Measurements from ENCODE around the gene AR. TPM values are rescaled to one million over a fixed set of nuclear protein-coding genes. Genes with fewer than 3 reads are reported as not detected.

The AR gene
- total RNA-seq, 1 donor from 2014 or later: 7.8 TPM

DNA sequence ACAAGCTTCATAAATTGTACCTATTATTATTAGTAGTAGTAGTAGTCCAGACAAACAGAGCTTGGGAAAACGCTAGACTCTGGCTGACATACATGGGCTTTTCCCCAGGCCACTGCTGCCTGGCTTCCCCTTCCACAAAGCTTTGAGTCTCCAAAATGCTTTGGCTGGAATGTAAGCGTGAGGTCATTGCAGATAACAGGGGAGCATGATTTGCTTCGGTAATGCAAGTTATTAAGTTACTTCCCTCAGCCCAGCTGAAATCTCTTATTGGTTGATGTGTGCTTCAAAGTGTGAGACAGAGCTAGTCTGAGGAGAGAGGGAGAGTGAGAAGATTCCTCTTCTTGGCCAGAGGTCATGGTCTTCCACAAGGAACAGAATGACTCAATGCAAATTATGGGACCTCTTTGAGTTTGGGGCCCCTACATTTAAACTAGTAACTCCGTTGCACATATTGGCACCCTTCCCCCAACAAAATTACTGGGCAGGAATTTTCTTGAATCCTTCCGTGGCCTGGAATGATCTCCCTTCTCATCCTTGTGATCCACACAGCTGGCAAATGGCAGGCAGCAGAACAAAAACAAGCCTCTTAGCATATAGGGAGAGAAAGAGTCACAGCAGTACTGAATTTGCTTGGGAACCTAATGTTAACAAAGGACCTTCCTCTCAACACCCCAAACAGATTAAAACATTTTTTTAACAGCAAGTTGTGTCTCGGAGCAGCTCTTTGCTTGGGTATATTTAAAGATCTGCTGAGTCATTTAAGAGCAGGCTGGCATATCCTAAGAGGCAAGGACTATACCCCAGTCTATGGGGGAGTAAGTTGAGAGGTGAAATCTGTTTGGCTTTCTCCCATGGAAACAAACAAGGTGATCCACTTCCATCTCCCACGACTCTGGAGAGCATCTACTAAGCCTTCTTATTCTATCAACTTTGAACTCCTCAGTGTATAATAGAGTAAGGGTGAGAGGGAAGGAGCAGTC, 19.9 kb downstream of the AR start:
- Histone ChIP-seq H3K4me3 (ENCODE audit: low read length in 3 of 3) (peak overlapping the region in 1 of 3 donors; percentile 23), H3K27ac (ENCODE audit: low read depth, low read length) (peak overlapping the region; percentile 69)

DNA sequence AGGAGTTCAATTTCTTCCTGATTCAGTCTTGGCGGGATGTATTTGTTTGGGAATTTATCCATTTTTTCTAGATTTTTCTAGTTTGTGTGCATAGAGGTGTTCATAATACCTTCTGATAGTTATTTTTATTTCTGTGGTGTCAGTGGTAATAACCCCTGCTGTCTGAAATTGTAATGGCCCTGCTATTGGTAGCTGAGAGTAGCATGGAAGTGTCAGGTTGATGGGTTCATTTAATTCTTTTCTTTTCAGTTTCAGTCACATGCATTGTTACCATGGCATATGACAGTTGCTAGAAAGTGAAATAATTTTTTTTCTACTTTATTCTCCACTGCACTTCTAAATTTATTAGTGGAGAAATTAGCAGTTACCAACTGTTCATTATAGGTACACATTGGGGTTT, 20.7 kb downstream of the AR start:
- Histone ChIP-seq H3K27me3 (ENCODE audit: control insufficient read depth in 3 of 3, insufficient read depth in 3 of 3, low read length in 3 of 3) (no peaks in the 10 kb centered on the region), H3K9ac (ENCODE audit: low read depth in 1 of 3, low read length in 3 of 3) (no peak overlapping the region), H3K4me3 (ENCODE audit: low read length in 3 of 3) (no peak overlapping the region), H3K36me3 (ENCODE audit: control insufficient read depth in 3 of 3, insufficient read depth in 3 of 3, low read length in 3 of 3) (no peaks in the 10 kb centered on the region), H3K9me3 (ENCODE audit: control insufficient read depth in 3 of 3, low read length in 3 of 3) (no peaks in the 10 kb centered on the region), H3K4me1 (ENCODE audit: control insufficient read depth in 3 of 3, insufficient read depth in 3 of 3, low read length in 3 of 3) (peaks cover 10 to 21% (median 17%) of the 10 kb centered on the region in 3 donors), H3K27ac (ENCODE audit: low read depth, low read length) (no peak overlapping the region)

More for the DNA sequence above, 19.9 kb downstream of the AR start:
- Histone ChIP-seq H3K36me3 (ENCODE audit: control insufficient read depth in 3 of 3, insufficient read depth in 3 of 3, low read length in 3 of 3) (no peaks in the 10 kb centered on the region), H3K4me1 (ENCODE audit: control insufficient read depth in 3 of 3, insufficient read depth in 3 of 3, low read length in 3 of 3) (peaks cover 10 to 18% (median 11%) of the 10 kb centered on the region in 3 donors), H3K27me3 (ENCODE audit: control insufficient read depth in 3 of 3, insufficient read depth in 3 of 3, low read length in 3 of 3) (no peaks in the 10 kb centered on the region), H3K9ac (ENCODE audit: low read depth in 1 of 3, low read length in 3 of 3) (peak overlapping the region in 2 of 3 donors; percentile 25 to 33), H3K9me3 (ENCODE audit: control insufficient read depth in 3 of 3, low read length in 3 of 3) (no peaks in the 10 kb centered on the region)

DNA sequence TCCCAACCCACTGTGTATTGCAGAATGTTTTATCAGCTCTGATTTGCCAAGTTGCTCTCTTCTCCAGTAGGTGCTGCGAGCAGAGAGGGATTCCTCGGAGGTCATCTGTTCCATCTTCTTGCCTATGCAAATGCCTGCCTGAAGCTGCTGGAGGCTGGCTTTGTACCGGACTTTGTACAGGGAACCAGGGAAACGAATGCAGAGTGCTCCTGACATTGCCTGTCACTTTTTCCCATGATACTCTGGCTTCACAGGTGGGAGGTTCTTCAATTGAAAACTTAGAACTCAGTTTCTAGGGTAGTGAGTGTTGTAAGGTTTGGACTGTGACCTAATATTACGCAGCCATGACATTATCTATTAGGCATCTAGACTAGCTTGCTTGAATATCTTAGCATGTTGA, 24.9 kb downstream of the AR start:
- no peaks in the 10 kb centered on the region for H3K9me3 ChIP-seq (ENCODE audit: control insufficient read depth in 3 of 3, low read length in 3 of 3)
- no peak overlapping the region for H3K27ac ChIP-seq (ENCODE audit: low read depth, low read length)
- H3K4me1 ChIP-seq (ENCODE audit: control insufficient read depth in 3 of 3, insufficient read depth in 3 of 3, low read length in 3 of 3): peaks cover 10 to 13% (median 10%) of the 10 kb centered on the region in 3 donors
- H3K27me3 ChIP-seq (ENCODE audit: control insufficient read depth in 3 of 3, insufficient read depth in 3 of 3, low read length in 3 of 3): no peaks in the 10 kb centered on the region
- H3K9ac ChIP-seq (ENCODE audit: low read depth in 1 of 3, low read length in 3 of 3): peak overlapping the region in 1 of 3 donors; percentile 10
- no peak overlapping the region for H3K4me3 ChIP-seq (ENCODE audit: low read length in 3 of 3)
- H3K36me3 ChIP-seq (ENCODE audit: control insufficient read depth in 3 of 3, insufficient read depth in 3 of 3, low read length in 3 of 3): no peaks in the 10 kb centered on the region

GRCh38 chrX:67570839-67571238, 27.0 kb downstream of the AR start:
- Histone ChIP-seq H3K9me3 (ENCODE audit: control insufficient read depth in 3 of 3, low read length in 3 of 3) (no peaks in the 10 kb centered on the region), H3K27me3 (ENCODE audit: control insufficient read depth in 3 of 3, insufficient read depth in 3 of 3, low read length in 3 of 3) (no peaks in the 10 kb centered on the region), H3K9ac (ENCODE audit: low read depth in 1 of 3, low read length in 3 of 3) (no peak overlapping the region), H3K36me3 (ENCODE audit: control insufficient read depth in 3 of 3, insufficient read depth in 3 of 3, low read length in 3 of 3) (no peaks in the 10 kb centered on the region), H3K27ac (ENCODE audit: low read depth, low read length) (no peak overlapping the region), H3K4me3 (ENCODE audit: low read length in 3 of 3) (no peak overlapping the region), H3K4me1 (ENCODE audit: control insufficient read depth in 3 of 3, insufficient read depth in 3 of 3, low read length in 3 of 3) (peaks cover 6 to 13% (median 7%) of the 10 kb centered on the region in 3 donors)

- no peak overlapping the region for H3K4me3 ChIP-seq (ENCODE audit: low read length in 3 of 3)
- H3K27me3 ChIP-seq (ENCODE audit: control insufficient read depth in 3 of 3, insufficient read depth in 3 of 3, low read length in 3 of 3): no peaks in the 10 kb centered on the region
- no peaks in the 10 kb centered on the region for H3K36me3 ChIP-seq (ENCODE audit: control insufficient read depth in 3 of 3, insufficient read depth in 3 of 3, low read length in 3 of 3)
- no peaks in the 10 kb centered on the region for H3K9me3 ChIP-seq (ENCODE audit: control insufficient read depth in 3 of 3, low read length in 3 of 3)
- H3K9ac ChIP-seq (ENCODE audit: low read depth in 1 of 3, low read length in 3 of 3): no peak overlapping the region
- peaks cover 0 to 4% (median 0%) of the 10 kb centered on the region in 3 donors for H3K4me1 ChIP-seq (ENCODE audit: control insufficient read depth in 3 of 3, insufficient read depth in 3 of 3, low read length in 3 of 3)
- no peak overlapping the region for H3K27ac ChIP-seq (ENCODE audit: low read depth, low read length)
Observed at GRCh38 chrX:67574696-67575095, 30.9 kb downstream of the AR start.

DNA sequence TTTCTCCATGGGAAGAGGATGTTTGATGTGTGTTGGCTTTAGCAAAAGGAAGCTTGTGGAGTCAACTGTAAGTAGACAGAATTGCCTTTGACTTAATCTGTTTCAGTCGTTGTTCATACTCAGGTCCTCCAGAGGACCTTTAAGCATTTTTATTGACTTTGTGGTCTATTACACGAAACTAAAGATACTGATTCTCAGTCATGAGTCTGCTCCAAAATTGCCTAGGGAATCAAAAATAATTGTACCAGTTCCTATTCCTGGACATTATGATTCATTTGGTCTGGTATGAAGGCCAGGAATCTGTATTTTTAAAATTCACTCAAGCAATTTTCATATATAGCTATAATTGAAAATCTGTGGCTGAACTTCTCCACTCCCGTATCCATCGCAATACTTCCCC, 38.6 kb downstream of the AR start:
- Histone ChIP-seq H3K27ac (ENCODE audit: low read depth, low read length) (no peak overlapping the region), H3K27me3 (ENCODE audit: control insufficient read depth in 3 of 3, insufficient read depth in 3 of 3, low read length in 3 of 3) (no peaks in the 10 kb centered on the region), H3K9ac (ENCODE audit: low read depth in 1 of 3, low read length in 3 of 3) (no peak overlapping the region), H3K4me3 (ENCODE audit: low read length in 3 of 3) (no peak overlapping the region), H3K36me3 (ENCODE audit: control insufficient read depth in 3 of 3, insufficient read depth in 3 of 3, low read length in 3 of 3) (no peaks in the 10 kb centered on the region), H3K9me3 (ENCODE audit: control insufficient read depth in 3 of 3, low read length in 3 of 3) (no peaks in the 10 kb centered on the region), H3K4me1 (ENCODE audit: control insufficient read depth in 3 of 3, insufficient read depth in 3 of 3, low read length in 3 of 3) (peaks cover 0 to 4% (median 0%) of the 10 kb centered on the region in 3 donors)

GRCh38 chrX:67583171-67583570, 39.4 kb downstream of the AR start:
- no peaks in the 10 kb centered on the region for H3K36me3 ChIP-seq (ENCODE audit: control insufficient read depth in 3 of 3, insufficient read depth in 3 of 3, low read length in 3 of 3)
- no peaks in the 10 kb centered on the region for H3K27me3 ChIP-seq (ENCODE audit: control insufficient read depth in 3 of 3, insufficient read depth in 3 of 3, low read length in 3 of 3)
- H3K9ac ChIP-seq (ENCODE audit: low read depth in 1 of 3, low read length in 3 of 3): no peak overlapping the region
- no peak overlapping the region for H3K4me3 ChIP-seq (ENCODE audit: low read length in 3 of 3)
- no peak overlapping the region for H3K27ac ChIP-seq (ENCODE audit: low read depth, low read length)
- no peaks in the 10 kb centered on the region for H3K9me3 ChIP-seq (ENCODE audit: control insufficient read depth in 3 of 3, low read length in 3 of 3)
- H3K4me1 ChIP-seq (ENCODE audit: control insufficient read depth in 3 of 3, insufficient read depth in 3 of 3, low read length in 3 of 3): peaks cover 0 to 4% (median 3%) of the 10 kb centered on the region in 3 donors

- H3K4me3 ChIP-seq (ENCODE audit: low read length in 3 of 3): no peak overlapping the region
- no peaks in the 10 kb centered on the region for H3K36me3 ChIP-seq (ENCODE audit: control insufficient read depth in 3 of 3, insufficient read depth in 3 of 3, low read length in 3 of 3)
- no peaks in the 10 kb centered on the region for H3K27me3 ChIP-seq (ENCODE audit: control insufficient read depth in 3 of 3, insufficient read depth in 3 of 3, low read length in 3 of 3)
- no peak overlapping the region for H3K9ac ChIP-seq (ENCODE audit: low read depth in 1 of 3, low read length in 3 of 3)
- no peak overlapping the region for H3K27ac ChIP-seq (ENCODE audit: low read depth, low read length)
- no peaks in the 10 kb centered on the region for H3K9me3 ChIP-seq (ENCODE audit: control insufficient read depth in 3 of 3, low read length in 3 of 3)
- H3K4me1 ChIP-seq (ENCODE audit: control insufficient read depth in 3 of 3, insufficient read depth in 3 of 3, low read length in 3 of 3): peaks cover 0 to 4% (median 3%) of the 10 kb centered on the region in 3 donors
Observed at GRCh38 chrX:67585401-67585800, 41.6 kb downstream of the AR start.

DNA sequence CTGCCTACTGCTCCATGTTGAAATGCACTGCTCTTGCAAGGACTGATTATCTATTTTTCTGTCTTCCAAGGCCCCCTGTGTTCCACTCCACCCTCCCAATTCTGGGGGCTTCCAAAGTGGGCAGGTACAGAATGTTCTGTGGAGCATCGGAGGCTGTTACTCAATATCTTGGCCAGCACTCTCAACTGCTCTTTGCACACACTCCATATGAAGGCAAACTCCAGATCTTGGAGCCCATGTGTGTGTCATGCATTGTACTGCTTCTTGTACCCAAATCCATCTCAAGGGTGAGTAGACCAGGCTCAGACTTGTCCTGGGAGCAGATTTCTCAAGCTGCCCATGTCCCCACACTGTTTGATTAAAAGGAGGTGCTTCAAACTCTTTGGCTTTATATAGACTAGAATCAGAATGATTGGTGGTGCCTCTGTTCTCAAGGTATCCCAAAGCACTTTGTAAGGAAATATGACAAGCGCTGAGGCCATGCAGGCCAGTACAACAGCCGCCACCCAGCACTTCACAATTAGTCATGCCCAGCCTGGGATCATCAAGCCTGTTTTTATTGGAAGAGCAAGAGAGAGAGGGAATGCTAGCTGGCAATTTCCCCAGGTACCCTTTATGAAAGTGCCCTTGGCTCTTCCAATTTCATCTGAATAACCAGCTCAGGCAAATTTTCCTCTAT, 44.3 kb downstream of the AR start:
- no peaks in the 10 kb centered on the region for H3K36me3 ChIP-seq (ENCODE audit: control insufficient read depth in 3 of 3, insufficient read depth in 3 of 3, low read length in 3 of 3)
- no peaks in the 10 kb centered on the region for H3K27me3 ChIP-seq (ENCODE audit: control insufficient read depth in 3 of 3, insufficient read depth in 3 of 3, low read length in 3 of 3)
- H3K27ac ChIP-seq (ENCODE audit: low read depth, low read length): no peak overlapping the region
- H3K9ac ChIP-seq (ENCODE audit: low read depth in 1 of 3, low read length in 3 of 3): no peak overlapping the region
- H3K4me1 ChIP-seq (ENCODE audit: control insufficient read depth in 3 of 3, insufficient read depth in 3 of 3, low read length in 3 of 3): peaks cover 0 to 4% (median 3%) of the 10 kb centered on the region in 3 donors
- no peak overlapping the region for H3K4me3 ChIP-seq (ENCODE audit: low read length in 3 of 3)
- no peaks in the 10 kb centered on the region for H3K9me3 ChIP-seq (ENCODE audit: control insufficient read depth in 3 of 3, low read length in 3 of 3)

Data from skeletal muscle tissue (tissue), 4 donors.